GM20000 (cell line): ENCODE measurements around the gene SF3A1.
A peak's percentile ranks its signal among the peaks of the same experiment; 100 is the strongest.

Experiments
- DNase-seq: peaks from one replicate; pipeline ENCODE4 v3.0.0; 2012; ENCODE audit warnings: low spot score
- TF ChIP-seq, protein P1 (sequence below): IDR thresholded peaks from 2 replicates; pipeline ENCODE4 v1.5.1; 2012; ENCODE audit warnings: mild to moderate bottlenecking, control low read depth; ENCODE audit errors: extremely low read depth, missing control alignments

The SF3A1 gene

DNA sequence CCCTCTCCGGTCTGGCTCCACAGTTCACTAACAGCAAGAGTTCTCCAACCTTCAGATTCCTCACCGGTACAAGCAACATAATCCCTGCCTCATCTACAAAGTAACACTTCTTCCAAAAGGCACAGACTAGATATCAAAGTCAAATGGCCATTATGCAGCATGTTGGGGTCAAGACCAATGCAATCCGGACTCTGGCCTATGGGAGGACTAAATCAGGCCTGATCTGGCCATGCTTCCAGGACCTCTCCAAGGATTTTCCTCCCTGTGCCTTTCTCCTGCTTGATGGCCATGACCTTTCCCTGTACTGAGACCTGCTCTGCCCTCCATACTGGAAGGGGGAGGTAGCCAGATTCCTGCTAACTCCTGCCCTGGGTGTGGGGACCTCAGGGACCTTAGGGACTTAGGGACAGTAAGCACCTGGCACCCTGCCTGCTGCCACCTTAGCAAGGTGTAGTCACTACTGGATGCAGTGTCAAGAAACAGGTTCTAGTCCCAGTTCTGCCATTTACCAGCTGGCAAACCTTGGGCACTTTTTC is 36.6 kb downstream of the SF3A1 start:
- TF ChIP-seq, protein P1, sequence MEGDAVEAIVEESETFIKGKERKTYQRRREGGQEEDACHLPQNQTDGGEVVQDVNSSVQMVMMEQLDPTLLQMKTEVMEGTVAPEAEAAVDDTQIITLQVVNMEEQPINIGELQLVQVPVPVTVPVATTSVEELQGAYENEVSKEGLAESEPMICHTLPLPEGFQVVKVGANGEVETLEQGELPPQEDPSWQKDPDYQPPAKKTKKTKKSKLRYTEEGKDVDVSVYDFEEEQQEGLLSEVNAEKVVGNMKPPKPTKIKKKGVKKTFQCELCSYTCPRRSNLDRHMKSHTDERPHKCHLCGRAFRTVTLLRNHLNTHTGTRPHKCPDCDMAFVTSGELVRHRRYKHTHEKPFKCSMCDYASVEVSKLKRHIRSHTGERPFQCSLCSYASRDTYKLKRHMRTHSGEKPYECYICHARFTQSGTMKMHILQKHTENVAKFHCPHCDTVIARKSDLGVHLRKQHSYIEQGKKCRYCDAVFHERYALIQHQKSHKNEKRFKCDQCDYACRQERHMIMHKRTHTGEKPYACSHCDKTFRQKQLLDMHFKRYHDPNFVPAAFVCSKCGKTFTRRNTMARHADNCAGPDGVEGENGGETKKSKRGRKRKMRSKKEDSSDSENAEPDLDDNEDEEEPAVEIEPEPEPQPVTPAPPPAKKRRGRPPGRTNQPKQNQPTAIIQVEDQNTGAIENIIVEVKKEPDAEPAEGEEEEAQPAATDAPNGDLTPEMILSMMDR, result no peak
- no peak for DNase-seq

DNA sequence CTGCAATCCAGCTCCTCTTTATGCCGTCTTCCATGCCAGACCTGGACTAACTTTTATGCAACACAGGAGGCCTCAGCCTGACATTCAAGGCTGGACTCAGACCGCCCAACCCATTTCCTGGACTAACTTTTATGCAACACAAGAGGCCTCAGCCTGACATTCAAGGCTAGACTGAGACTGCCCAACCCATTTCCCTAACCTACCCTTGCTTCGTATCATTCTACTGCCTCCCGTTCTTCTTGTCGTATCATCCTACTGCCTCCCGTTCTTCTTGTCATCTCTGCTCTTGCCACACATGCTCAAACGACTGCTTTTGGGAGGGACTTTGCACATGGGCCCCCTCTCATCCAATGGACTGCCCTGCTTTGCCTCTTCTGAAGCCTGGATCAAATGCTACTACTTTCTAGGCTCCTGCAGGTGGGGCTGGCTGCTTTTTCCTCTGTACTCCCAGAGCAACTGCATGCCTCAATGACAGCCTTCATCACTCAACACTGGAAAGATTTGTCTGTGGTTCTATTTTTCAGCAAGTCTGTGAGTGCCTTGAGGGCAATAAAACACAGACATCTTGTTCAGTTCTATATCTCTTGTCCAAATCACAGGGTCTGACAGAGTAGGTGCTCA is 37.8 kb downstream of the SF3A1 start:
- no peak for DNase-seq
- TF ChIP-seq, protein P1, result no peak

DNA sequence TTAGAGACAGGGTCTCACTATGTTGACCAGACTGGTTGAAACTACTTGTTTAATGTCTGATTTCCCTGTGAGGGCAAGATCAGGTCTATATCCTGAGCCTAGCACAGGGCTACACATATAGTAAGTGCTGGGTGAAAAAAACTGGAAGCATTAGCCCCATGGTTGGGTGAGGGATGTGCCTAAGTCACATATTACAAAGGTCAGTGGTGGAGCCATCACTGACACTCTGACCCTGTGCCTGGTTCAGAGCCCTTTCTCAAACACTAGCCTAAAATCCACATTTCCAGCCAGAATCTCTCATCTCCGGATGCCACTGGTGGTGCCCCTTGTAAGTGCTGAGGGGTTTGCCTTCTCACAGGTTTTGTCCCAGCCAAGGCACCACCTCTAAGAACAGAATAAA is 38.9 kb downstream of the SF3A1 start:
- DNase-seq, result no peak
- TF ChIP-seq, protein P1, result no peak

DNA sequence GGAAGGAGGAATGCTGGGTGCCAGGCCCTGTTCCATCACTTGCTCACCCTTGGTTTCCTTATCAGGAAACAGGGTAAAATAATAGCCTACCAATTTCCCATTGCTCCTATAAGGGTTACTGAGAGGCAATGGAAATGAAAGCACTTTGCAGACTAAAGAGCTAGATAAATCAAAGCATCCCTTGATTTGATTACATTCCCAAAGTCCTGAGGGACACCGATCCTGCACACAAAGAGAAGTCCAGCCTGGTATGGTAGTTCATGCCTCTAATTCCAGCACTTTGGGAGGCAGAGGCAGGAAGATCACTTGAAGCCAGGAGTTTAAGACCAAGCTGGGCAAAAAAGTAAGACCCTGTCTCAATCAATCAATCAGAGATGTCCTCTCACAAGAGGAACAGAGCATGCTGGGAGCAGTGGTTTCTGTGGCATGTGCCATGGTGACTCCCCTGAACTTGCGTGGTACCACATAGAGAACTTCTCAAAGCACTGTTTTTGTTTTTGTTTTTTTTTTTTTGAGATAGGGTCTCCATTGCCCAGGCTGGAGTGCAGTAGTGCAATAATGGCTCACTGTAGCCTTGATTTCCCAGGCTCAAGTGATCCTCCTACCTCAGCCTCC is 40.6 kb downstream of the SF3A1 start:
- TF ChIP-seq, protein P1, result no peak
- DNase-seq, result no peak

DNA sequence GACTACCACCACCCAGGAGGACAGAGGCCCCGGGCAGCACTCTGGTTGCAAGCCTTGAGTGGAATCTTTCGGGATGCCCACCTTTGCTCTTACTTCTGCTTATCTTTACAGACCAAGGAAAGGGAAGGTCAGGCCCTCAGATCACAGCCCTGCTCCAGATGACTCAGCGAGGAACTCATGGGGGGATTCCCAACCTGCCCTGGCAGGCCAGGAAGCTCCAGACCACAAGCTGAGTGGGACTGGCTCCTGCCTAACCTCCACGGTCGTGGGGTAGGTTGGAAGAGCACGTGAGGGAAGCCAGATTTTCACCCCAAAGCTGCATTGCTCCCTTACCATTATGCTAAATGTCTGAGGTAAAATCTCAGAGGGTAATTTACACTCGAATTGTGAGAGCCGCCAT is 41.8 kb downstream of the SF3A1 start:
- DNase-seq, result peak; percentile 55
- TF ChIP-seq, protein P1, result no peak

DNA sequence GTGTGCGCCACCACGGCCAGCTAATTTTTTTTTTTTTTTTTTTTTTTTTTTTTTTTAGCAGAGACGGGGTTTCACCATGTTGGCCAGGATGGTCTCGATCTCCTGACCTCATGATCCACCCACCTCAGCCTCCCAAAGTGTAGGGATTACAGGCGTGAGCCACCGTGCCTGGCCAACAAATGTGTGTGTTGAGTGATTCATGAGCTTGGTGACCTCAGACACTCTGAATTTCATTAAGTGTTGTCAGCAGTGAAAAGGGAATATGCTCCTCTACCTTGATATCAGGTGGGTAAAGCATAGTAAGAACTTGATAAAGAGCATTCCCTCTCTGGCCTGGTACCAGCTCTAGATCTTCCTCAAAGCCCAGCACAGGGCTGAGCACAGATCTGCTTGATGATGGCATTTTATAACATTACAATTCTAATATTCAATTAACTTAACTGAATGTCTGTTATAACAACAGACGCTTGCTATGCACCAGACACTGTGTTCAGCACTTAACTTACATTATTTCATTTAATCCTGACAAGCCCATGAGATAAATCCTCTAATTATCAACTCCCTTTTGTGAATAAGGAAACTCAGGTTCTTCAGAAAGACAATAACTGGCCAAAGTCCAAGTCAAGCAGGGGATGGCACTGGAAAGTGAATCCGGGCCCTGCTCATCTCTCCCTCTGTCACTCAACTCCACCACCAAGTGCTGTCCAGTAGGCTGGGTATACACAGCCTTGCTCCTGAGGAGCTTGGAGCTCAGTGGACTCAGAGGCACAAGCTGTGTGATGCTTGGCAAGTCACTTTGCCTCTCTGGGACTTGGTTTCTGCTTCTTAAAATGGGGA is 42.9 kb downstream of the SF3A1 start:
- no peak for DNase-seq
- TF ChIP-seq, protein P1, result no peak

DNA sequence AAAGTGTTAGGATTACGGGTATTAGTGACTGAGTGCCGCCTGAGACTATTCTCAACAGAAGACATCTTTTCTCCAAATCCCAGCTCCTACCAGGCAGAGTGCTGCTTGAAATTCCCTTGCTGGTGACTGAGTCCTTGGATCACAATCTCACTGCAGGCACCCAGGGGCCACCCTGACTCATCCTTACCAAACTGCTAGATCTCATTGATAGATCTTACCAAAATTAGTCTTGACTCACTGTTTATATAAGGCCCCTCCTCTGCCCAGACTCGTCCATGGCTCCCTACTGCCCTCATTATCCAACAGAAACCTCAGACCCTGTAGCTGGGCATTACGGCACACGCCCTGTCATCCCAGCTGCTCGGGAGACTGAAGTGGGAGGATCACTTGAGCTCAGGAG is 44.6 kb downstream of the SF3A1 start:
- DNase-seq, result no peak
- TF ChIP-seq, protein P1, result no peak
